GM23338 (cell line): ENCODE data around the gene FOXF1. TPM values are rescaled to one million over a fixed set of nuclear protein-coding genes. Genes with fewer than 3 reads are reported as not detected.

Source experiments
- ATAC-seq: fragments of 200-7000 bp; cut with Tn5 transposase; 3 replicates; pipeline ENCODE4 v1.9.1; 2020
- DNase-seq: peaks from one replicate; pipeline ENCODE4 v3.0.0-alpha.2; 2015; ENCODE audit warnings: low spot score
- H2AFZ ChIP-seq: fragments of 200-600 bp; sonication (generic); 2 replicates; pipeline ENCODE4 v1.8.0; 2016; ENCODE audit warnings: antibody characterized with exemption, mild to moderate bottlenecking, moderate library complexity
- H3F3A ChIP-seq: fragments of 200-600 bp; sonication (generic); replicated peaks from 2 replicates; pipeline ENCODE4 v1.8.0; 2017; ENCODE audit warnings: antibody characterized with exemption, mixed run types, low read depth
- H3K27ac ChIP-seq: fragments of 200-600 bp; sonication (generic); 2 replicates; pipeline ENCODE4 v1.6.1; 2016; ENCODE audit warnings: low read depth
- H3K27me3 ChIP-seq: fragments of 200-600 bp; sonication (generic); 2 replicates; pipeline ENCODE4 v1.8.0; 2016; ENCODE audit warnings: mild to moderate bottlenecking, mixed run types, moderate library complexity; ENCODE audit not compliant: insufficient read depth
- H3K36me3 ChIP-seq: fragments of 200-600 bp; sonication (generic); 2 replicates; pipeline ENCODE4 v1.8.0; 2016; ENCODE audit warnings: mild to moderate bottlenecking; ENCODE audit not compliant: insufficient read depth
- H3K4me1 ChIP-seq: fragments of 200-600 bp; sonication (generic); 2 replicates; pipeline ENCODE4 v1.8.0; 2016; ENCODE audit warnings: mild to moderate bottlenecking, moderate library complexity; ENCODE audit not compliant: insufficient read depth
- H3K4me2 ChIP-seq: fragments of 200-600 bp; sonication (generic); 2 replicates; pipeline ENCODE4 v1.7.1; 2017; ENCODE audit warnings: mixed run types
- H3K4me3 ChIP-seq: fragments of 200-600 bp; sonication (generic); 2 replicates; pipeline ENCODE4 v1.6.1; 2016; ENCODE audit warnings: mixed run types
- H3K79me2 ChIP-seq: fragments of 200-600 bp; sonication (generic); replicated peaks from 2 replicates; pipeline ENCODE4 v1.8.0; 2017; ENCODE audit warnings: mild to moderate bottlenecking; ENCODE audit not compliant: insufficient read depth
- H3K9me2 ChIP-seq: fragments of 200-600 bp; sonication (generic); 2 replicates; pipeline ENCODE4 v1.8.0; 2017; ENCODE audit not compliant: insufficient read depth
- H4K20me1 ChIP-seq: fragments of 200-600 bp; sonication (generic); replicated peaks from 2 replicates; pipeline ENCODE4 v1.8.0; 2017; ENCODE audit warnings: mild to moderate bottlenecking; ENCODE audit not compliant: insufficient read depth
- H3K27ac Mint-ChIP-seq: 2 replicates; pipeline ENCODE4 v1.8.0; 2020; ENCODE audit warnings: inconsistent platforms, mild to moderate bottlenecking, moderate library complexity, mixed read lengths
- H3K27me3 Mint-ChIP-seq: 3 replicates; pipeline ENCODE4 v1.8.0; 2022; ENCODE audit warnings: low read depth, mild to moderate bottlenecking, moderate library complexity, mixed read lengths, inconsistent platforms; ENCODE audit not compliant: insufficient read depth, poor library complexity
- H3K36me3 Mint-ChIP-seq: 3 replicates; pipeline ENCODE4 v1.8.0; 2021; ENCODE audit warnings: low read depth, mild to moderate bottlenecking, inconsistent platforms, moderate library complexity, mixed read lengths
- H3K4me1 Mint-ChIP-seq: 3 replicates; pipeline ENCODE4 v1.8.0; 2020; ENCODE audit warnings: mild to moderate bottlenecking, inconsistent platforms, mixed read lengths
- H3K4me3 Mint-ChIP-seq: 3 replicates; pipeline ENCODE4 v1.8.0; 2021; ENCODE audit warnings: moderate library complexity, mild to moderate bottlenecking, inconsistent platforms, mixed read lengths
- H3K9me3 Mint-ChIP-seq: 3 replicates; pipeline ENCODE4 v1.8.0; 2020; ENCODE audit warnings: moderate library complexity, mild to moderate bottlenecking, inconsistent platforms, mixed read lengths
- EZH2 ChIP-seq: fragments of 200-600 bp; sonication (generic); IDR thresholded peaks from one replicate; pipeline ENCODE4 v1.8.0; 2017; ENCODE audit warnings: antibody characterized with exemption, mild to moderate bottlenecking, low read depth; ENCODE audit not compliant: unreplicated experiment
- EZH2phosphoT487 ChIP-seq: fragments of 200-600 bp; sonication (generic); IDR thresholded peaks from one replicate; pipeline ENCODE4 v1.8.1; 2018; ENCODE audit warnings: antibody characterized with exemption; ENCODE audit not compliant: unreplicated experiment
- JUNB ChIP-seq: IDR thresholded peaks from one replicate; pipeline ENCODE4 v1.6.1; 2016; ENCODE audit warnings: antibody characterized with exemption; ENCODE audit not compliant: unreplicated experiment
- NANOG ChIP-seq: IDR thresholded peaks from 2 replicates; pipeline ENCODE4 v1.6.1; 2016; ENCODE audit warnings: antibody characterized with exemption, borderline replicate concordance
- polyA plus RNA-seq: library from polyadenylated mRNA; unstranded; fragments of >200 nt; fragmentation: Nextera tagmentation; extraction: Ambion mirVana; gene quantifications from 2 replicates; pipeline ENCODE4 v1.2.1, GENCODE V29; 2016
- total RNA-seq: library from RNA; depleted of rRNA; stranded (reverse); fragments of >200 nt; shearing (Covaris generic); gene quantifications from 2 replicates; pipeline ENCODE4 v1.2.3, GENCODE V29; 2014
- TF ChIP-seq, protein P1 (sequence below): IDR thresholded peaks from 2 replicates; pipeline ENCODE4 v1.6.1; 2016; ENCODE audit warnings: antibody characterized with exemption

FOXF1 gene
- total and polyA plus RNA-seq, 2 experiments from 2014 or later = 0.10 to 0.15 TPM

- no peaks in the 10 kb centered on the region for H3K79me2 ChIP-seq
- peaks cover 29% of the 10 kb centered on the region for H3K4me1 ChIP-seq
- H2AFZ ChIP-seq = no peak overlapping the region
- 0 out of 2 replicates have a peak overlapping the region, but pooled peaks have one; percentile 28 for H3K4me3 ChIP-seq
- ATAC-seq = no peak
- H4K20me1 ChIP-seq = peaks cover 11% of the 10 kb centered on the region
- Mint-ChIP-seq H3K27ac (no peak overlapping the region), H3K9me3 (no peaks in the 10 kb centered on the region; the same call in 1 of the 3 replicates), H3K36me3 (no peaks in the 10 kb centered on the region; the same call in 2 of the 3 replicates), H3K4me1 (peaks cover 30% of the 10 kb centered on the region), H3K27me3 (peaks cover 95% of the 10 kb centered on the region), H3K4me3 (peak overlapping the region; percentile 51; the same call in 1 of the 3 replicates)
- H3K27ac ChIP-seq = no peak overlapping the region
- no peaks in the 10 kb centered on the region for H3K9me2 ChIP-seq
- TF ChIP-seq JUNB (no peak), EZH2phosphoT487 (peak; percentile 60), NANOG (no peak), EZH2 (peak; percentile 99)
- TF ChIP-seq, protein P1, sequence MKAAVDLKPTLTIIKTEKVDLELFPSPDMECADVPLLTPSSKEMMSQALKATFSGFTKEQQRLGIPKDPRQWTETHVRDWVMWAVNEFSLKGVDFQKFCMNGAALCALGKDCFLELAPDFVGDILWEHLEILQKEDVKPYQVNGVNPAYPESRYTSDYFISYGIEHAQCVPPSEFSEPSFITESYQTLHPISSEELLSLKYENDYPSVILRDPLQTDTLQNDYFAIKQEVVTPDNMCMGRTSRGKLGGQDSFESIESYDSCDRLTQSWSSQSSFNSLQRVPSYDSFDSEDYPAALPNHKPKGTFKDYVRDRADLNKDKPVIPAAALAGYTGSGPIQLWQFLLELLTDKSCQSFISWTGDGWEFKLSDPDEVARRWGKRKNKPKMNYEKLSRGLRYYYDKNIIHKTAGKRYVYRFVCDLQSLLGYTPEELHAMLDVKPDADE = no peak
- no peak for DNase-seq
- 0 out of 2 replicates have a peak, but pooled peaks cover 6% of the 10 kb centered on the region for H3F3A ChIP-seq
- peaks cover 100% of the 10 kb centered on the region for H3K27me3 ChIP-seq
- H3K36me3 ChIP-seq = no peaks in the 10 kb centered on the region
- peak overlapping the region; percentile 53; the same call in 1 of the 2 replicates for H3K4me2 ChIP-seq
Observed at GRCh38 chr16:86512860-86513470, 2.6 kb downstream of the FOXF1 start.

DNA sequence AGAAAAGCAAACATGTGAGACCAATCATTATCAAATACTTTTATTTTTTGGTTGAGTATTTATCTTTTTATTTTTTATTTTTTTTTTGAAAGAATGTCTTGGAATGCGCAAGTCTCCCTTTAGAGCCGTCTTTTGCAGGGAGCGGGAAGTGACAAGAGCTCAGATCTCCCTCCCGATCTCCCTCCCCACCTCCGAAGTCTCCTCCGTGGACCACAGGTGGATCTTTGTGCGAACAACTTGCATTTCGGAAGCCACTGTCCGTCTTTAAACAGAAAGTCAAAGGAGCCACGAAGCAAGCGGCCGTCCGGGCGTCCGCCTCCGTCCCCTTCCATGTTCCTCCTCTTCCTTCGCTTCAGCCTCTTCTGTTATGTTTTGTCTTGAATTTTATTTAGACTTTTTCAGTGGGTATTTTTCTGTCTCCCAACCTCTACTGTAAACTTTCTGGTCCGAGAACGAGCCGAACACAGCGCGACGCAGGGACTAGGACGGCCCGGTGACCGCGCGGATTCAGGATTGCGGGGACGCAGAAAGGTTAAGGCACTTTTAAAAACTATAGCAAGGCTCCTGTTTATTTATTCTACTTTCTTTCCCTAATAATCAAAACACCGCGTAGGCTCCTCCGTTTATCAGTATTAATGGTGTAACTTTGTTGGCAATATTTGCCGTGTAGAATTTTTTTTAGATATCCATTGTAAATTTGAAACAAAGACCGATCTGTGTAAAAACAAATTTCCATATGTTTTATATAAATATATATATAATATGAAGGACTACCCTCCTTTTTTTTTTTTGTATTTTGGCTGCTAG lies 3.3 kb downstream of the FOXF1 start:
- H3K36me3 ChIP-seq = no peaks in the 10 kb centered on the region
- H3K4me3 ChIP-seq = 0 out of 2 replicates have a peak overlapping the region, but pooled peaks have one; percentile 28
- 0 out of 2 replicates have a peak overlapping the region, but pooled peaks have one; percentile 53 for H3K4me2 ChIP-seq
- no peak for DNase-seq
- Mint-ChIP-seq H3K27ac (no peak overlapping the region), H3K4me1 (peaks cover 29% of the 10 kb centered on the region), H3K4me3 (peak overlapping the region; percentile 51; the same call in 1 of the 3 replicates), H3K27me3 (peaks cover 94% of the 10 kb centered on the region), H3K9me3 (no peaks in the 10 kb centered on the region; the same call in 1 of the 3 replicates), H3K36me3 (no peaks in the 10 kb centered on the region)
- no peaks in the 10 kb centered on the region for H3K79me2 ChIP-seq
- TF ChIP-seq EZH2phosphoT487 = peak; percentile 97
- TF ChIP-seq, protein P1 = no peak
- peak; percentile 94 for TF ChIP-seq EZH2
- 0 out of 2 replicates have a peak, but pooled peaks cover 6% of the 10 kb centered on the region for H3F3A ChIP-seq
- H3K27ac ChIP-seq = no peak overlapping the region
- no peak for ATAC-seq
- H3K9me2 ChIP-seq = no peaks in the 10 kb centered on the region
- H2AFZ ChIP-seq = no peak overlapping the region
- peaks cover 11% of the 10 kb centered on the region for H4K20me1 ChIP-seq
- peaks cover 29% of the 10 kb centered on the region for H3K4me1 ChIP-seq
- H3K27me3 ChIP-seq = peaks cover 100% of the 10 kb centered on the region
